ENCODE measurements around the gene TLR6. TPM values are rescaled to one million over a fixed set of nuclear protein-coding genes. Genes with fewer than 3 reads are reported as not detected.
A peak's percentile ranks its signal among the peaks of the same experiment; 100 is the strongest.

TLR6 gene
- total RNA-seq, 1 donor from 2014 or later, result 2.4 TPM

DNA sequence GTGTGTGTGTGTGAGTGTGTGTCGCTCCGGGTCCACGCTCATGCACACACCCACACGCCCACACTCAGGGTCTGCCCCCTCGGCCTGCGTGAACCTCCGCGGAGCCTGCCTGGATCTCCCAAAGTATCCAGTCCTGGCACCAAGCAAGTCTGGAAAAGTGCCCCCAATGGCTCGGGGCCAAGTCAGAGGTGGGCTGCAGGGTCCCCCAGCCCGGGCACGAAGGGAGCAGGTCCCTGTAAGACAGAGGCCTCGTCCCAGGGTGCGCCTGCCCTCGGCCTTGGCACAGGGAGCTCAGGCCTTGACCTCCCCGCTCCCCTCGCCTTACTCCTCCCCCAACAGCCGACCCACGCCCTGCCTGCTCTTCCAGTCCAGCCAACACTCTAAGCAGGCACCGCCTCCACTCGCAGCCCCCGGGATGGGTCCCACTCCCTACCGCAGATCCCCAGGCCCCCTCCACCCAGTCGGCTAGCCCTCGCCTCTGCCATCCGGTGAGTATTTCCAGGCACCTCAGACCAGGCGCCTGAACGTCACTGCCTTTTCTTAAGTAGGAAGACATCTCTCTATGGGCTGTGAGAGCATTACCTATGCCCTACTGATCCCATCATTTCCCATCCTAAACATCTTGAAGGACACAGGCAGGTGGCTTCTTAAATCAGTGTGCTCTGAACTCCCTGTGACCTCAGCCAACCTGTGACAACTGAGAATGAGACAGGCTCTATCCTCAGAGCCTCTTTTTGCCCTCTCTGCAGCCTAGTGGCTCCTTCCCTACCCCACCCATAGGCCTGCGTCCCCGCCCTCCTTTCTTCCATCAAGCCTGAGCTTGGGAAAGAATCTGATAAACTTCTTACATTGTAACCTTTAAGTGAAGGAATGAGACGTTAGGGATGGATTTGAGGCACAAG lies 11.7 kb upstream of the TLR6 start:
- DNase-seq (ENCODE audit: low read depth), result peak; percentile 74

DNA sequence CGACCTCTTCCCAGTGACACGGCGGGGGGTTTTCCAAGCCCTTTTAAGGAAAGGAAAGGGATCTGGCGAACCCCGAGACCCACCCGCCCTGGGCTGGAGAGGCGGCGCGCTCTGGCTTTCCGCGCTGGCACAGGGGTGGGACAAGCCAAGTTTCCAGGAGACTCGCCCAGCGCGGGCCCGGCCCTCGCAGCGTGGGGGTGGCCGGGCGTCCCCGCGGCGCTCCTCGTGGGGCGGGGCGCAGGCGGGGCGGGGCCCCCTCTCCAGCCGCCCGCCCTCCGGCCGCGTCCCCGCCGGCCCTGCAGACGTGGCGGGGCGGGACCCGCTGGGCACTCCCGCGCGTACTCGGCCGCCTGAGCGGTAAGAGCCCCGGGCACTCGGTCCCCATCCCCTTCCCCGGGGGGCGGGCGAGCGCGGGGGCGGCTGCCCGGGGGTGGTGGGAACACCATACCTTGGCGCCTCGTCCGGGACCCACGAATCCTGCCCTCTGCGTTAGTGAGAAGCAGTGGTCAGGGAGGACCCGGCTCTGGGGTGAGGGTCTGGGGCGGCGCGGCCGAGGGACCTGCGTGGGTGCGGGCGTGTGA lies 11.0 kb upstream of the TLR6 start, which contains the start of gene FAM114A1:
Gene FAM114A1, plus strand, starts transcription at position 329 of the 581 bp plus-strand sequence. CDS start 10,273 bp downstream, outside the sequence.
- DNase-seq (ENCODE audit: low read depth), result peak; percentile 91

DNA sequence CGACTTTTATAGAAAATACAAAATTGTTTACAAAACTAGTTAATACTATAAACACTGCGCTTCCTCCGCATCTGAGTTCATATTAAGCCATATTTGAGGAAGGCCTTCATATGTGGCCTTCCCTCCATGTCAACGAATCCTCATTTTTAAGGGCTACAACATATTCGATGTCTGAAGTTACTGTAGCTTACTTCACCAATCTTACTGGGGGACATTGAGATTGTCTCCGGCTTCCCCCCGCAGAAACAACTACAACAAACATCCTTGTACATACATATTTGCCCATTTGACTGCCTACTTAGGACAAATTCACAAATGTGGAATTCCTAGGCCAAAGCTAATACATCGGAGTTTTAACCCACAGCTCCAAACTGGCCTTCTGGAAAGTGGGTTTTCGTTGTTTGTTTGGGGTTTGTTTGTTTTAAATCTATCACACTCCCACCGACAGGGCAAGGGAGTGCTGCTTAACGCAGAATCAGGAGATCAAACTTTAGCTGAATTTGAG lies 10.4 kb upstream of the TLR6 start:
- DNase-seq (ENCODE audit: low read depth), result no peak

DNA sequence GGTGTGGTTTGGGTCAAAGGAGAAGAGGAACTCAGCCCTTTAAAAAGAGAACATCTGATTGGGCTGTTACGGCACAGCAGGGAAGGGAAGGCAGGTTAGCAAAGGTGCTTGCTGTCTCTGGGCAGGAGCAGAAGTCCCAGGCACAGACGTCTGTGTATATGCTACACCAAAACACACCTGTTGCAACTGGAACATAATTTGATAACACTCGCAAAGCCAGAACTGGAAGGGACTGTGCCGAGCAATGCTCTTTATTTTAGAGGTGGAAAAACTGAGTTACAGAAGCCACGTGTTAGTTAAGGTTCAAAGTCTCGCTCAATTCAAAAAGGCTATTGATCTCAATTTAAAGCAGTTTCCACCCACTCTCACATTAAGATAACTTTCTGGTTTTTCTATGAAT lies 8.8 kb upstream of the TLR6 start:
- DNase-seq (ENCODE audit: low read depth), result no peak

DNA sequence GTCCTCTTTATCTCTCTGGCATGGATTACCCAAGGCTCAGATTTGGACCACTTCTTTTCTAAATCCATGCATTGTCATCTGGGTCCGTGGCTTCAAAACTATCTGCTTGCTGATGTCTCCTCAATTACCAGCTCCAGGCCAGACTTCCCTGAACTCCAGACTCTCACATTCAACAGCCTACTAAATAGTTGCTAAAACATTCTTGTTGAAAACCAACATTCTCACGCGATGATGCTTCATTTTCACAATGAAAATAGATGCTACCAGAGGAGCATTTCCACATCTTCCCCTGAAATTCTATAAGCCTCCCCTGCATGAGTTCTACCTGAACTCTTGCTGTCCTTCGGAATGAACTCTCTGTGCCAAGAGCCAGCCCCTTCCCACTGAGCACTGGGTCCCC lies 5.2 kb upstream of the TLR6 start:
- DNase-seq (ENCODE audit: low read depth), result no peak

DNA sequence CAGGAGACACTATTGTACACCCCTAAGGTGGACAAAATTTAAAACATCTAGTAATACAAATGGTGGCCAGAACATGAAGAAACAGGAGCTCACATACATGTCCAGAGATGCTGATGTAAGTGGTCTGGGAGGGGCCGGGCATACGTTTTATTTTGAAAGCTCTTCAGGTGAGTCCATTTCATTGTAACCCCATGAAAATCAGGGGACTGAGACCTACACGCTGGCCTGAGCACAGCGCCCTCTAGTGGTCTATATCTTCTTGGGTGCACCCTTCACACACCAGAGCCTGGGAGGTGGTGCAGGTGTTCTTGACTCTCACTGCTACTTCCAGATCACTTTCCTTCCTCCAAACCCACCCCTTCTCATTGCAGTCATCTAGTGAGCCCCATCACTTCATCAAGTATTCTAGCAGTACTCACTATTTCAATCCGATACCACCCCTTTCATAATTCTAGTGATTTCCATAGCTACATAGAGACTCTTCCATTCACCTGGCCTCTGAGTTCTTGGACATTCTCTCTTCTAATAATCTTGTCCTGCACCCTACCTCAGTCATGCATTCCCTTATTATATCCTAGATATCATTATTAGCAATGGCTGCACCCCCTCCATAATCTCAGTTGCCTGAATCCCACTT lies 4.3 kb upstream of the TLR6 start:
- peak; percentile 37 for DNase-seq (ENCODE audit: low read depth)

DNA sequence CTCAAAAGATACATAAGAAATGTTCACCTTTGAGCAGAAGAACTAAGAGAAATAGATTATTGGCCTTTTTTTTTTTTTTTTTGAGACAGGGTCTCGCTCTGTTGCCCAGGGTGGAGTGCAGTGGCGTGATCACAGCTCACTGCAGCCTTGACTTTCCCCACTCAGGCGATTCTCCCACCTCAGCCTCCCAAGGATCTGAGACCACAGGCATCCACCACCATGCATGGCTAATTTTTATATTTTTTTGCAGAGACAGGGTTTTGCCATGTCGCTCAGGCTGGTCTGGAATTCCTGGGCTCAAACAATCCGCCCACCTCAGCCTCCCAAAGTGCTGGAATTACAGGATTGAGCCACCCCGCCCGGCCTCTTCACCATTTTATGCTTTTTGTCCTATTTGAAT lies 2.9 kb upstream of the TLR6 start:
- DNase-seq (ENCODE audit: low read depth), result no peak

DNA sequence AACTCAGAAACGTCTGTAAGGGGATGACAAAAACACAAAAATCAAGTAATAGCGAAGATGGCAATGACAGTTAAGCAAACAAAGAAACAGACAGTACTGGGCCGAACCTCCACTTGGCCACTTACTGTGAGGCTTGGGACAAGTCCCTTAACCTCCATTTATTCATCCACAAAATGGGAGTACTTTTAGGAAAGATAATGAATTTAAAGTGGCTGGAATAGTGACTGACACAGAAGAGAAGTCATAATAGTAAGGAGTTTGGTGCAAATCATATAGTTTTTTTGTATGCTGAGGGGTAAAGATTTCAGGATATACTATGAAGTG lies 1.4 kb upstream of the TLR6 start:
- DNase-seq (ENCODE audit: low read depth), result no peak

DNA sequence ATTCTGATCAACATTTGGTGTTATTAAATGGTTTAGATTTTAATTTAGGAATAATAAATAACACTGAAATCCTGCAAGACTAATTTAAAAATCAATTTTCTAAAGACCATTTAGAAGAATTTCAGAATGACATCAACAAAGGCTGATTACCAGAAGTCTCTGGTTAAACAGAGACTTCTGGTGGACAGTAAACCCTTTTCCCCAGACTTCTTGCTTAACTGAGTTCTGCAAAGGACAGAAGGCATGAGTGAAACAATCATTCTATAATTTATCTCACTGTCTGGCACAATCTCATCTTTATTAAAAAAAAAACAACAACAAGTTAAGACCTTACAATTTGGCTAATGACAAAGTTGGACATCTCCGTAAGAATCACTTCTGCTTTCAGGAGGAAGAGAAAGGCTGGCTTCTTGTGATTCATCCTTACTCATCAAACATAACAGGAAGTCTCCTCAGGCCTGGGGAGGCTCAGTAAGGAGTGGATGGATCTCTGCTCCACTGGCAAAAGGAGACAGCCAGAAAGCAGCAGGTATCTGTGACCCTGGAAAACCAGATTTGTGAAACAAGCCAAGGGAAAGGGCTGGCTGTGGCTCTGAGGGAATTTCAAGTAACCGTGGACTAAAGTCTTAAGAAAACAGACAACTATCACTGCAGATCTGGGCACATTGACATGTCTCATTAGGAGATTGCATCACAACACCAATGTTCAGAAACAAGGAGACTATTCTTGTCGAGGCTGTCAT lies 908 bp upstream of the TLR6 start:
- peak; percentile 69 for DNase-seq (ENCODE audit: low read depth)

DNA sequence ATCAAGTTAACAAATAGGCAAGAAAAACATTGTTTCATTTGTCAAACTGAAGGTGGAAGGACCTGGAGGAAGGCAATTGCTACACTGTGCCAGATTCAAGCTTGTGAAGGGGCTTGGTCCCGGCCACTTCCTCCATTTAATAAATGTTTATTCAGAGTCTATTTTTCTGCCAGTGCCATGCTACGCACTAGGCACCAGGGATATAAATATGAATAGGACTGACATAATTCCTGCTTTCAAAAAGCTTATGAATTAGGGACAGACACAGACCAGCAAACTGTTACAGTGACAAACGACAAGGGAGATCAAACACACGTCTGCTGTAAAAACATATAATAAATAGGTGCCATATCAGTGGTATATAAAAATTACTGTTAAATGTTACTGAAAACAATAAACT lies 571 bp downstream of the TLR6 start:
- DNase-seq (ENCODE audit: low read depth), result no peak

DNA sequence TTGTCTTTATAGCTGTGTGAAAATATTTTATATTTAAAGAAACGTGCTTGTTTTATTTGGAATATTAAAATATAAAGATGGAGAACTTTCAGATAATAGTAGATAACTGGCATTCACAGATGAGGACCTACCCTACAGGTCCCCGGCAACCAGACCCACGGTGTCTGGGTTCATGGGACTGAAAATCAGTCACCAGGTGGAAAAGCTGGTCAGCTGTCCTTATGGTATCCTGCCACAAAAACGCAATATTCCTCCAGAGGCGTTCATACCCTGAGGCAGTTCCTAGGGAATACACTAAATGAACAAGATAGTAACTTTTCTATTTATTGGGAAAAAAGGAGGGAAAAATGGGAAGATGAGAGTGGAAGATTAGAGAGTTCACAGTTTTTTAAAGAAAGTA lies 1.2 kb downstream of the TLR6 start:
- no peak for DNase-seq (ENCODE audit: low read depth)

DNA sequence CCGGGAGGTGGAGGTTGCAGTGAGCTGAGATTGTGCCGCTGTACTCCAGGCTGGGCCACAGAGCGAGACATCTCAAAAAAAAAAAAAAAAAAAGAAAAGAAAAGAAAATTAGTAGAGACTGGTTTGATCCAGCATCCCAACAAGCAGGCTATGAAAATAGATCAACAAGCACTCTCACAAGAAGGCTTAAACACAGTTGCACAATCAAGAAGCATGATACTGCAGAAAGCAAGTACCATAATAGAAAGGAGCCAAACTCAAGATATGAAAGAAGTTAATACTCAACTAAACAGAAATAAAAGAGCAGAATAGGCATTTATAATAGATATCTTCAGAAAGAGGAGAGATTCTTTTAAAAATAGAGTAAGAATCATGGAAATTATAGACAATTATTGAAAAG lies 10.6 kb downstream of the TLR6 start:
- DNase-seq (ENCODE audit: low read depth), result no peak

DNA sequence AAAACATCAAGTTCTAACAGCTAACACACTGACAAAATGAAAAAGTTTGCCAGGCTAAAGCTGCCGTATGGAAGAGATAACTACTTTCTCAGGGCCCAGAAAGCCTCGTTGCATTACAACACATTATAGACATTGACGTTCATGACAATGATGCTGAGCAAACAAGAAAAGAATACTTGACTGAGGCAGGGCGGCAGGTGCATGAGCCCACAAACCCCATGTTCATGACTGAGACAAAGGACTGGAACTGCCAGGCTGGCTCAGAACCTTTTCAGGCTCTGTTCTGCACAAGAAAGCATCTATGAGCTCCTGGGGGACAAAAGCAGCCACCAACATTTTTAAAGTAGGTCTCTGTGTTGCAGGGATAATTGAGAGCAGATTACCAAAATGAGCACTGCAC lies 13.6 kb downstream of the TLR6 start:
- DNase-seq (ENCODE audit: low read depth), result peak; percentile 69

DNA sequence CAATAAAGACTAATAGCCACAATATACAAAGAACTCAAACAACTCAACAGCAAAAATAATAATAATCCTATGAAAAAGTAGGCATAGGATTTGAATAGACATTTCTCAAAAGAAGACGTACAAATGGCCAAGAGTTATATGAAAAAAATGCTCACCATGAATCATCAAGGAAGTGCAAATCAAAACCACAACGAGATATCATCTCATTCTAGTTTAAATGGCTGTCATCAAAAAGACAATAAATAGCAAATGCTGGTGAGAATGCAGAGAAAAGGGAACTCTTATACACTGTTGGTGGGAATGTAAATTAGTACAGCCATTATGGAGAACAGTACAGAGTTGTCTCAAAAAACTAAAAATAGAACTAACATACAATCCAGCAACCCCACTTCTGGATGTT lies 18.8 kb downstream of the TLR6 start:
- no peak for DNase-seq (ENCODE audit: low read depth)

DNA sequence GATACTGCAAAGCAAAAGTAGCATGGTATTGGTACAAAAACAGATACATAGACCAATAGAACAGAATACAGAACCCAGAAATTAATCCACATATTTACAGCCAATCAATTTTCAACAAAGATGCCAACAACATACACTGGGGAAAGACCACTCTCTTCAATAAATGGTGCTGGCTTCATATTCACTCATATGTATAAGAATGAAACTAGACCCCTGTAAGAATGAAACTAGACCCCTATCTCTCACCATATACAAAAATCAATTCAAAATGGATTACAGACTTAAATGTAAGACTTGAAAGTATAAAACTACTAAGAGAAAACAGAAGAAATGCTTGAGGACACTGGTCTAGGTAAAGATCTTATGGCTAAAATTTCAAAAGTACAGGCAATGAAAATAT lies 19.3 kb downstream of the TLR6 start:
- no peak for DNase-seq (ENCODE audit: low read depth)

DNA sequence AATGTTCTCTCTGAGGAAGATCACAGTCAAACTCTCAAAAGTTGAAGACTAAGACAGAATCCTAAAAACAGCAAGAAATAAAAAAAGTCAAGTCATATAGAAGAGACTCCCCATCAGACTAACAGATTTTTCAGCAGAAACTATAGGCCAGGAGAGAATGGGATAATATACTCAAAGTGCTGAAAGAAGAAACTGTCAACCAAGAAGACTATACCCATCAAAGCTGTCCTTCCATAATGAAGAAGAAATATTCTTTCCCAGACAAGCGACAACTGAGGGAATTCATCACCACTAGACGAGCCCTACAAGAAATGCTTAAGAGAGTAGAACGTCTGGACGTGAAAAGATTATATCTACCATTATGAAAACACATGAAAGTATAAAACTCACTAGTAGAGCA lies 22.0 kb downstream of the TLR6 start:
- DNase-seq (ENCODE audit: low read depth), result no peak

DNA sequence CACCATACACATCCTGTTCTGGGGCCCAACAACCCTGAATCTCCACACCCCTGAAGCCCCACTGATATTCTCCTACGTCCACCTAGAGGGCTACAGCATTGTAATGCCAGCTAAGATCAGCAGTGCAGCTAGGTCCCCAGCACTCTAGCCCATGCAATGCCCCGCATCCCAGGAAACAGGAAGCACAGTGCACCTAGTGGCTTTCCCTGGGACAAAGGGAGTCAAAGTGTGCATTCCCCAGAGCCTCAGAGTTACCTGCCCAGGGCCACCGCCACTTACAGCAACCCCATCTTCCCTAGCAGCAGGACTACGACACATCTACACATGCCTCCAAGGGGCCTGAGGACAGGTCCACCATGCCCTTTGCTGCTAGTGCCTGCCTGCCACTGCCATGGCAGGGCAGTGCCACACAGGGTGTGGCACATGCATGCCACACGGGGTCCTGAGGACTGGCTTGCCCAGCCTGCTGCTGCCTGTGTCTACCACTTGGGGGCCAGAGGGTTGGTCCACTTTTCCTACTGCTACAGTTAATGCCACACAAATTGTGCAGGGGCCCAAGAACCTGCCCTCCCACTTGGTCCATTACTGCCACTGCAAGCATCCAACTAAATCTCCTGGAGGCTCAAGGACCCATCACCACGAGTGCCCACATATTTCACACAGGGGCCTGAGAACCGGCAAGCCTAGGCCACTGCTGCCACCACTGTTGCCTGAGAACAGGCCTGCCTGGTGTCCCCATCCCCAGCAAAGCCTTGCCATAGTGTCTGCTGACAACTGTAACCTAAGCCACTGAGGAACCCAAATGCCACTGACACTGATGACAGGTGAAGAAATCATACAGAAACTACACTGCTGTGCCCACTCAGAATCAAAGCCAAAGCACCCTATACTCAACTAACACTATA lies 23.7 kb downstream of the TLR6 start:
- DNase-seq (ENCODE audit: low read depth), result no peak

DNA sequence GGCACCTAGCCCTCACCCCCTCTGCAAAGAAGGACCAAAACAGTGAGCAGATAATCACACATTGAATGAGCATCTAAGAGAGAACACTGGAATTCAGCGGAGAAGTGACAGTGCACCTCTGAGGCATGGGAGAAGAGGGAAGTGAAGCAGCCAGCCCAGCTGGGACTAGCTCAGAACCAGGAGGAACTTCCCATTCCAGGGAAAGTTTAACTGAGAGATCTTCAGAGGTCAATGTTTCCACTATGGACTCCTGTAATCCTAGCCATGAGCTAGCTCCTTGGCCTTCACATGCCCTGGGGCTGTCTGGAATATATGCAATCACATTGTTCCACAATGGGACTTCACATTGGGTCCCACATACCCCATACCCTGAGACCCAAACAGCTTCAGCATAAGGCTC lies 24.4 kb downstream of the TLR6 start:
- no peak for DNase-seq (ENCODE audit: low read depth)

DNA sequence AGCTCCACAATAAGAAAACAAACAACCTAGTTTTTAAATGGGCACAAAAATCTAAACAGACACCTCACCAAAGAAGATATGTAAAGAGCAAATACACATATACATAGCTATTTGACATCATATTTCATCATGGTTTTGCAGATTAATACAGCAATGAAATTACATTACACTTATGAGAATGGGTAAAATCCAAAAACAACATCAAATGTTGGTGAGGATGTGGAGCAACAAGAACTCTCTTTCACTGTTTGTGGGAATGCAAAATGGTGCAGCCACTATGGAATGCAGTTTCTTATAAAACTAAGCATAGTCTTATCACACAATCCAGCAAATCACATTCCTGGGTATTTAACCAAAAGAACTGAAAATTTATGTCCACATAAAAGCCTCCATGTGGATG lies 25.0 kb downstream of the TLR6 start:
- DNase-seq (ENCODE audit: low read depth), result no peak

DNA sequence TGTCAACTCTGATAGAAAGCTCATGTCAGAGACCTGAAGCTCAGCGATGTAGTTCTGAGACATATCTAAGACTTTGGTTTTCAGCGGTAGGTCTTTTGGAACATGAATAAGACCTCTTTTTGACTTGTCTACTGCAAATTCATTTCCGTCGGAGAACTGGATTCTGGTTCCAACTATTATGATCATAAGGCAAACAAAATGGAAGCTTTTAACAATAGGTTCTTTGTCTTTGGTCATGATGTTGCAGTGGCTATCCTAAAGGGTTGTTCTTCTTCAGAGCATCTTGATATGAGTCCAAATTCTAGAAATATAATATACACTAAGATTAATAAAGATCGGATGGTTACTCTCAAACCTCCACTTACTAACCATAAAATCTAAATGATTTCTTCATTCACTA lies 27.4 kb downstream of the TLR6 start:
- no peak for DNase-seq (ENCODE audit: low read depth)

DNA sequence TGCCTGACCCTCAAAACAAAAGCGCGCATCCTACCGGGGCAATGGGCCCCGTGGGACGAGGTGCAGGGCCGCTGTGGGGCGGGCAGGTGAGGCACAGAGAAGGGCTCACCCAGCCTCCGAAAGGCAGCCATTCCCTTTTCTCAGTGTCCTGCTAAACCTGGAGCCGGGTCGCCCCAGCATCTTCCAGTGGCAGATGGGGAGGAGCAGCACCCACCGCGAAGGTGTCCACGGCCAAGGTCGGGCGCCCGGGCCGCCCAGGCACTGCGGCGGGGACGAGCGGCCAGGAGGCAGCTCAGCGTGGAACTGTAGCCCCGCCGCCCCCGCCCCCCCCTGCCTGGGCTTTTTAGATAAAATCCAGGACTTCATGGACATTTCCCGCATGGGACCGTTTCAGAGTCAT lies 32.9 kb downstream of the TLR6 start:
- no peak for DNase-seq (ENCODE audit: low read depth)
